Breast epithelium (tissue), 4 donors: Measurements from ENCODE around the gene FUT2. TPM values are rescaled to one million over a fixed set of nuclear protein-coding genes. Genes with fewer than 3 reads are reported as not detected.

Experiments
- DNase-seq, 2 donors: peaks; one replicate each; pipeline ENCODE4 v3.0.0-alpha.2; 2019; ENCODE audit warnings: low spot score in 2 of 2
- H3K27ac ChIP-seq, 2 donors: fragments of 200-600 bp; sonication (generic) in 1 of 2; one replicate each; pipeline ENCODE4 v1.5.1; 2016 to 2019; ENCODE audit warnings: mild to moderate bottlenecking in 1 of 2
- H3K27me3 ChIP-seq, 2 donors: fragments of 200-600 bp; sonication (generic) in 1 of 2; one replicate each; pipeline versions ENCODE4 v1.5.1 to v1.6.0; 2017 to 2019; ENCODE audit warnings: control low read depth in 1 of 2, mild to moderate bottlenecking in 1 of 2
- H3K36me3 ChIP-seq: fragments of 200-600 bp; one replicate; pipeline ENCODE4 v1.5.1; 2019
- H3K4me1 ChIP-seq, 2 donors: fragments of 200-600 bp; sonication (generic); one replicate each; pipeline ENCODE4 v1.5.1; 2016 to 2019; ENCODE audit warnings: control low read depth in 1 of 2
- H3K4me3 ChIP-seq, 3 donors: fragments of 200-600 bp; sonication (generic); 1 replicate in 2 of 3; 2 replicates in 1 of 3; pipeline ENCODE4 v1.5.1; 2016 to 2019; ENCODE audit warnings: mild to moderate bottlenecking in 3 of 3, moderate library complexity in 2 of 3
- H3K9me3 ChIP-seq, 2 donors: fragments of 200-600 bp; sonication (generic) in 1 of 2; one replicate each; pipeline ENCODE4 v1.5.1; 2016 to 2019; ENCODE audit warnings: control low read depth in 1 of 2
- CTCF ChIP-seq, 3 donors: fragments of 450-650 bp; IDR thresholded peaks; one replicate each; pipeline ENCODE4 v1.5.1; 2016 to 2017; ENCODE audit warnings: antibody characterized with exemption in 3 of 3, mild to moderate bottlenecking in 3 of 3, moderate library complexity in 3 of 3
- POLR2A ChIP-seq: fragments of 450-650 bp; IDR thresholded peaks from one replicate; pipeline ENCODE4 v1.6.1; 2016; ENCODE audit warnings: antibody characterized with exemption, mild to moderate bottlenecking, moderate library complexity
- POLR2AphosphoS5 ChIP-seq, 3 donors: sonication (generic); formaldehyde crosslinking; IDR thresholded peaks; one replicate each; pipeline ENCODE4 v1.6.1; 2017; ENCODE audit warnings: antibody characterized with exemption in 3 of 3
- intact Hi-C: fragments of 100-400 bp; cut with DNase I; formaldehyde crosslinking; loops from one replicate; pipeline ENCODE4 v1.15.1; 2023; ENCODE audit warnings: low total_unique reads
- total RNA-seq, 3 donors: library from RNA; depleted of rRNA; stranded (reverse); fragments of >200 nt; gene quantifications; one replicate each; pipeline ENCODE4 v1.1.0, GENCODE V29; 2016

FUT2 gene
- total RNA-seq, 3 donors from 2014 or later, result 2.6 to 5.9 TPM; not detected in 1

DNA sequence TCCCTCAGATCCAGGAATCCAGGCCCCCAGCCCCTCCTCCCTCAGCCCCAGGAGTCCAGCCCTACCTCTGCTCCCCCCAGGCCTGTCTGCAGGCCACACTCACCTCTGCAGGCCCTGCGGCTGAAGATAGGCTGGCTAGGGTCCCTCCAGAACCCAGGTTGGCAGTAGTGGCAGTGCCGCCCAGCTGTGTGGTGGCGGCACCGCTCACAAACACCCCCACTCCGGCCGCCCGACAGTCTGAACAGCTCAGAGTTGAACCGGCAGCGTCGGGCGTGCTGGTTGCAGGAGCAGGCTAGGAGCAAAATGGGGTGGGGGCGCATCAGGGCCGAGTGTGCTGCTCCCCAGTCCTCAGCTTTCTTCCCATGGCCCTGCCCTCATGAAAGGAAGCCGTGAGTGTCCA, 31.3 kb upstream of the FUT2 start:
- Histone ChIP-seq H3K9me3 (no peaks in the 10 kb centered on the region), H3K36me3 (no peaks in the 10 kb centered on the region), H3K4me3 (no peak overlapping the region), H3K27me3 (no peaks in the 10 kb centered on the region), H3K4me1 (no peaks in the 10 kb centered on the region), H3K27ac (no peak overlapping the region)
- DNase-seq, result no peak
- no peak for TF ChIP-seq CTCF (IDR thresholded peaks at IDR 0.05)
- TF ChIP-seq POLR2A, result no peak
- TF ChIP-seq POLR2AphosphoS5 (IDR thresholded peaks at IDR 0.05), result no peak
- intact Hi-C loops, result no loop called here

- Histone ChIP-seq H3K27me3 (no peaks in the 10 kb centered on the region), H3K9me3 (no peaks in the 10 kb centered on the region), H3K27ac (no peak overlapping the region), H3K4me1 (no peaks in the 10 kb centered on the region), H3K36me3 (no peaks in the 10 kb centered on the region), H3K4me3 (no peak overlapping the region)
- no peak for DNase-seq
- TF ChIP-seq POLR2AphosphoS5 (IDR thresholded peaks at IDR 0.05), result no peak
- intact Hi-C loops, result no loop called here
Observed at GRCh38 chr19:48665786-48666185, 30.0 kb upstream of the FUT2 start.

- H3K27me3 ChIP-seq, result no peaks in the 10 kb centered on the region
- intact Hi-C loops, result no loop called here
- H3K4me3 ChIP-seq, result no peak overlapping the region
- no peaks in the 10 kb centered on the region for H3K9me3 ChIP-seq
- H3K27ac ChIP-seq, result no peak overlapping the region
- TF ChIP-seq POLR2AphosphoS5 (IDR thresholded peaks at IDR 0.05) (no peak), POLR2A (no peak), CTCF (IDR thresholded peaks at IDR 0.05) (no peak)
- DNase-seq, result no peak
- no peaks in the 10 kb centered on the region for H3K36me3 ChIP-seq
- no peaks in the 10 kb centered on the region for H3K4me1 ChIP-seq
Observed at GRCh38 chr19:48668332-48668731, 27.4 kb upstream of the FUT2 start.

DNA sequence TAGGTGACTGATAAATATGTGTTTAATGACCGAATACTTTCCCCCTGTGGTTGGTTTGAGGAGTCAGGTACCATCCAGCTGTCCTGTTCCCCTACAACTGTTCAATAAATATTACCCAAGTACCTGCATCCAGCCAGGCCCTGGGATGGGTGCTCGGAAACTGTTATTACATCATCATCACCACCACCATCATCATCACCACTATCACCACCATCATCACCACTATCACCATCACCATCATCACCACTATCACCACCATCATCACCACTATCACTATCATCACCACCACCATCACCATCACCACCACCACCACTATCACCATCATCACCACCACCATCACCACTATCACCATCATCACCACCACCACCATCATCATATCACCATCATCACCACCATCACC, 27.0 kb upstream of the FUT2 start:
- DNase-seq, result no peak
- H3K4me3 ChIP-seq, result no peak overlapping the region
- no peak overlapping the region for H3K27ac ChIP-seq
- H3K9me3 ChIP-seq, result no peaks in the 10 kb centered on the region
- H3K4me1 ChIP-seq, result no peaks in the 10 kb centered on the region
- H3K27me3 ChIP-seq, result no peaks in the 10 kb centered on the region
- TF ChIP-seq POLR2AphosphoS5 (IDR thresholded peaks at IDR 0.05), result no peak
- intact Hi-C loops, result no loop called here
- no peaks in the 10 kb centered on the region for H3K36me3 ChIP-seq

DNA sequence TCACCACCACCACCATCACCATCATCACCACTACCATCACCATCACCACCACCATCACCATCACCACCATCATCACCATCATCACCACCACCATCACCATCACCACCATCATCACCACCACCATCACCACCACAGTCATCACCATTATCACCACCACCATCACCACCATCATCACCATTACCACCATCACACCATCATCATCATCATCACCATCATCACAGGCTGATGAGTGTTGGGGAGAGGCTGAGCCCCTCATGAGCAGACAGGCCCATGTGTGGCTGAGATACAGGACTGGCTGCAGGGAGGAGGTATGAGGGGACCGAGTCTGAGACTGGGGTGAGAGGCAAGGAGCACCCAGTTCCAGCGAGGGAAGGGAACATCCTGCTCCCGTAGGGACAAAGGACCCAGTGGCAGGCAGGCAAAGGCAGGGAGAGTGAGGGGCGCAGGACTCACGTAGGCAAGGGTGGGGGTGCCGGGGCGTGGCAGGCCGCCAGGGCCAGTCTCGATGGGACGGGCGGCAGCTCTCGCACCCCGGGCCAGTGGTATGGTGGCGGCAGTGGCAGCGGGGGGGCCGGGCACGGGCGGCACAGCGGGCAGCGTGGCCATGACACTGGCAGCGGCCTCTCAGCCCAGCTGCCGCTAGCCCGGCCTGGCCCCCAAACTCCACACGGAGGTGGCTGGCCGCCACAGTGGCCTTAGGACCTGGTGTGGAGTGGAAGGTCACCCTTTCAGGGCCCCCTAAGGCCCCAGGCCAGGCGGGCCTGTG, 25.7 kb upstream of the FUT2 start:
- intact Hi-C loops, result no loop called here
- no peak overlapping the region for H3K27ac ChIP-seq
- H3K4me3 ChIP-seq, result no peak overlapping the region
- no peak for DNase-seq
- no peak for TF ChIP-seq POLR2A
- no peak for TF ChIP-seq POLR2AphosphoS5 (IDR thresholded peaks at IDR 0.05)
- TF ChIP-seq CTCF (IDR thresholded peaks at IDR 0.05), result no peak
- peaks cover 0 to under 1% of the 10 kb centered on the region in 2 donors for H3K4me1 ChIP-seq
- no peaks in the 10 kb centered on the region for H3K9me3 ChIP-seq
- no peaks in the 10 kb centered on the region for H3K36me3 ChIP-seq
- no peaks in the 10 kb centered on the region for H3K27me3 ChIP-seq

- H3K4me3 ChIP-seq, result no peak overlapping the region
- TF ChIP-seq CTCF (IDR thresholded peaks at IDR 0.05) (no peak), POLR2A (no peak), POLR2AphosphoS5 (IDR thresholded peaks at IDR 0.05) (no peak)
- no peak overlapping the region for H3K27ac ChIP-seq
- H3K36me3 ChIP-seq, result no peaks in the 10 kb centered on the region
- intact Hi-C loops, result no loop called here
- no peaks in the 10 kb centered on the region for H3K9me3 ChIP-seq
- DNase-seq, result no peak
- peaks cover 0 to 7% of the 10 kb centered on the region in 2 donors for H3K4me1 ChIP-seq
- H3K27me3 ChIP-seq, result no peaks in the 10 kb centered on the region
Observed at GRCh38 chr19:48670699-48671445, 24.9 kb upstream of the FUT2 start.
